Renal pelvis (tissue), 4 donors: ENCODE data around the gene TOP3B. TPM values are rescaled to one million over a fixed set of nuclear protein-coding genes. Genes with fewer than 3 reads are reported as not detected.

ENCODE experiments used
- DNase-seq: peaks from one replicate; pipeline ENCODE4 v3.0.0-alpha.2; 2013
- polyA plus RNA-seq, 3 donors: library from polyadenylated mRNA; unstranded; fragments of 120-200 nt; gene quantifications; one replicate each; pipeline ENCODE4 v1.2.1, GENCODE V29; 2013; ENCODE audit not compliant: insufficient read length in 3 of 3

Gene TOP3B
- polyA plus RNA-seq, 3 donors: 26.8 to 50.3 (median 41.0) TPM

GRCh38 chr22:22014285-22014659 lies 31.7 kb upstream of the TOP3B start:
- DNase-seq: no peak

DNA sequence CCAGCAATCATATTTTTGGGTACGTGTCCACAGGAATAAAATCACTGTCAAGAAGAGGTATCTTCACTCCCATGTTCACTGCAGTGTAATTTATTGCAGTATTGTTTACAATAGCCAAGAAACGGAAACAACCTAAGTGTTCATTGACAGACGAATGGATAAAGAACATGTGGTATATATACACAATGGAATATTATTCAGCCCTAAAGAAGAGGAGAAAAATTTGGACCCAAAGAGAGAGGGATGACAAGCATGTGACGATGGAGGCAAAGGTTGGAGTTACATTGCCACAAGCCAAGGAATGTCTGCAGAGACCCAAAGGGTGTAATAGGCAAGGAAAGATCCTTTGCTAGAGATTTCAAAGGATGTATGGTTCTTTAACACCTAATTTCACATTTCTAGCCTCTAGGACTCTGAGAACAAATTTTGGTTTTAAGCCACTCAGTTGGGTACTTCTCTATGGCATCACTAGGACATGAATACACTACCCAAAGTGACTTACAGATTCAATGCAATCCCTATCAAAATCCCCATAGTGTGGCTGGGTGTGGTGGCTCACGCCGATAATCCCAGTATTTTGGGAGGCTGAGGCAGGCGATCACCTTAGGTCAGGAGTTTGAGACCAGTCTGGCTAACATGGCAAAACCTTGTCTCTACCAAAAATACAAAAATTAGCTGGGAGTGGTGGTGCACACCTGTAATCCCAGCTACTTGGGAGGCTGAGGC lies 31.1 kb upstream of the TOP3B start:
- no peak for DNase-seq

DNA sequence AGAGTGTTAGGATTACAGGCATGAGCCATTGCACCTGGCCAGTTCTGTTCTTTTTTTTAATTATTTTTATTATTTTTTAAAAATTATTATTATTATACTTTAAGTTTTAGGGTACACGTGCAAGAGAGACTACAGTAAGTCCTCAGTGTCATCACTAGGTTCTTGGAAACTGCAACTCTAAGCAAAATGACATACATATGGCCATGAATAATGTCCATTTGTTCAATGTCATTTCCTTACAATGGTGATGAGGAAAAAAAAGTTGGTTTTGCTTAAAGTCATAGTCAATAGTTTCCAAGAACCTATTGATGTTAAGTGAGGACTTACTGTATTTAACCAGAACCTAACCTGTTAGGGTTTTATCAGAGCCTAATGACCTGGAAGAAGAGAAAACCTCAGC lies 29.4 kb upstream of the TOP3B start:
- no peak for DNase-seq

DNA sequence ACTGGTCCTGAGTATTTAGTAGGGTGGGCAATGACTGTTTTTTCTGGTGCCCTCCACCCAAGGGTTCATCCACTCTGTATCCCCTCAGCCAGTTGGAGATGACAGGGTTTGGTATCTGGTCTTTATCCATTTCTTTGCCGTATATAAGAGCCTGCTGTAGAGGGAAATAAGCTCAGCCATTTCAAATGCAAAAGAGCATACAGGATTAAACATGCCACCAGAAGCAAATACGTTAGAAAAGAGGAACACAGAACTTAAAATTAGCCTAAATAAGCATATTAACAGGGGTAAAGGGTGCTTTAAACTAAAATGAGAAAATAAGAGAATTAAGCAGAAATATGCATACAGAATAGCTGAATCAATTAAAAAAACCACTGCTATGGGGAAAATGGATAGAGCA lies 27.8 kb upstream of the TOP3B start:
- DNase-seq: no peak

GRCh38 chr22:22009661-22010060 lies 27.1 kb upstream of the TOP3B start:
- no peak for DNase-seq

DNA sequence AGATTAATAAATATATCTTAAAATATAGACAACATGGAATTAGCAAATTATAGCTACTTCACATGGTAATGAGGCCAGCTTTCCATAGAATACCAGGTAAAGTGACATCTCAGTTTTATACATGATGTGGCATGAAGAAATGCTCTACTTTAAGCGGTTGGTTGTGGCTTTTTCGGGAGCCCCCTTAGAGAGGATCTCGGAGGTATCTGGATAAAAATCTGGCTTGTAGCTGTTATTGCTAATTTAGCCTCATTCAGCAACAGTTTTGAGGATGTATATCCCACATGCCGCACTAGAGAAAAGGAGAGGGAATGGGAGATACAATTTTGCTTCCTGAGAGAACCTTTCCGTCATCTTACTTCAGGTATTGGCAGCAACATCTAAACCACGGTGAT lies 24.0 kb upstream of the TOP3B start:
- no peak for DNase-seq

DNA sequence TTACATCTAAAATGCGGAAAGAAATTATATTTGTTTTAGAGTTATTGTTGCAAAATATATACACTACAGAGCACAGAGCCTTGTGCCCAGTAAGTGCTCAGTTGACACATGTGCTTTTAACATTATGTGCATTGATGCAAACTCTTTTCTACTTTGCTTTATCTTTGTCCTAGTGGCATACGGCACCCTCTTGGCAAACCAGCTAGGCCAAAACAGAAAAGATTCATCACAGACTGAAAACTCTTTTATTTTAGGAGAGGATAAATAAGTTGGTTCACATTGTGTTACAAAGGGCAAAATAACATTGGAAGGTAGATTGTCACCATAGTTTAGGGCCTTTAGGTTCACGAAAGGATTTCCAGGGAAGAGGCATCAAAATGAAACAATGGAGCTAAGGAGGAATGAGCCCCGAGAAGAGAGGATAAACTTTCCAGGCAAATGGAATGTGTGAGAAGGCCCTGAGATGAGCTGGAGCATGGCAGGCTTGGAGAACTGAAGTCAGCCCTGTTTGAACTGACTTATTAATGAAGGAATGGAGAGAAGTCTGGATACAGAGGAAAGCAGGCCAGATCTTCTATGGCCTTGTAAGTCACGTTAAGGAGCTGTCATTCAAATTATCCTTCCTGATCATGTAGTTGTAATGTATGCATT lies 23.5 kb upstream of the TOP3B start:
- DNase-seq: no peak

- no peak for DNase-seq
Observed at GRCh38 chr22:22003233-22003632, 20.6 kb upstream of the TOP3B start.

- DNase-seq: no peak
Observed at GRCh38 chr22:22002526-22003055, 20.0 kb upstream of the TOP3B start.

GRCh38 chr22:22001664-22002525 lies 19.3 kb upstream of the TOP3B start:
- no peak for DNase-seq

DNA sequence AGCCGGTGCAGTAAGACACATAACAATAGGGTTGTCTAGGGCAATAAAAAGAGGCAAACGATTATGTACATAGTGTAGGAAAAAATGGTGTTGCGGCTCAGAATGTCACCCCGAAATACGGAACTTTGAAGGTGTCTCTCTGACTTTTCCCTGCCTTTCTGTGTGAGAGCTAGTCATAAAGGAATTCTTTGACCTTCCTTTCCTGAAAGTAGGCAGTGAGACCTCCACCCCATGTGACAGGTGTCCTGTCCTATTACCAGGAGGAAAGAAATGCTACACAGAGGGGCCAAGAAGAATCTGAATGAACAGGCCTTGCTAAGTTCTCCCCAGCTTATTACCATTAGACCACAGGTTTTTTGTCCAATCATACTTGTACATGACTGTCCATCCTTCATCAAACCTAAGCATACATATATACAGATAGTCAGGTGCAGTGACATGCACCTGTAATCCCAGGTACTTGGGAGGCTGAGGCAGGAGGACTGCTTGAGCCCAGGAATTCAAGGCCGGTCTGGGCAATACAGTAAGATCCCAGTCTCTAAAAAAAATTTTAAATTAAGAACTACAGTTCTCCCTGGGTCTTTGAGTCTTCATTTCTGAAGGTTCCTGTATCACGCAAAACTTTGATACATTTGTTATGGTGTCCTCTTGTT lies 16.1 kb upstream of the TOP3B start:
- DNase-seq: no peak

DNA sequence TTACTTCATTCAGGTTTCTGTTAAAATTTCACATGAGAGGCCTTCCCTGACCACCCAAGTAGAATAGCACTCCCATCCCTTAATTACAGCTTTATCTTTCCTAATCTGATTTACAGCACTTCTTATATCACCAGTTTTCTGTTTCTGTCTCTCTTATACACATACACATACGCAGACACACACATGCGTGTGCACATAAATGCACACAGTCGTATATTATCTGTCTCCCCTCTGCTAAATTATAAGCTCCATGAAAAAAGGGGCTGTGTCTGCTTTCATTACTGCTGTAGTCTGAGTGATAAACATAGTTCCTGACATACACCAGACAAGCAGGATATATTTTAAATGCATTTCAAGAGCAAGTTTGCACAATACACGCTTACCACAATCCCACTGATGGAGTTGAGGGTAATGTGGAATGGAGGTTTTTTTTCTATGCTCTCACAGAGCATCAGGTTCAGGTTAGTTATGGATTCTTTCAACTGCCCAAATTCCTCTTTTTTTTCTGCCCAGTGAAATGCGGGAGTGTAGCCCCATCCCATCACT lies 13.7 kb upstream of the TOP3B start:
- DNase-seq: no peak

DNA sequence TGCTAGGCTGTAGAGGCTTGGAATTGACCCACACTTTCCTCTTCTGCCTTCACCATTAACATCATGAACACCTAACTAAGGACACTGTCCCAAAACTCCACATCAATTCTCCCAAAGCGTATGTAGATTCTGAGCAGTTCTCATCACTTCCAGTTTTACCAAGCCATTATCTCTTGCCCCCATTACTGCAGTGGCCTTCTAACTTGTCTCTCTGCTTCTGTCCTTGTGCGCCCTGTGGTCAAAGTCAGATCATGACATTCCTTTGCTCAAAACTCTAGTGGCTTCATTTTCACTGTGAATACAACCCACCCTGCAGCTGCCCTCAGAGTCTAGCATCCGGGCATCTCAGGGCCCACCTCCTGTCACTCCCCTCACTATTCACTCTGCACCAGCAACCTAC lies 13.1 kb upstream of the TOP3B start:
- DNase-seq: no peak

DNA sequence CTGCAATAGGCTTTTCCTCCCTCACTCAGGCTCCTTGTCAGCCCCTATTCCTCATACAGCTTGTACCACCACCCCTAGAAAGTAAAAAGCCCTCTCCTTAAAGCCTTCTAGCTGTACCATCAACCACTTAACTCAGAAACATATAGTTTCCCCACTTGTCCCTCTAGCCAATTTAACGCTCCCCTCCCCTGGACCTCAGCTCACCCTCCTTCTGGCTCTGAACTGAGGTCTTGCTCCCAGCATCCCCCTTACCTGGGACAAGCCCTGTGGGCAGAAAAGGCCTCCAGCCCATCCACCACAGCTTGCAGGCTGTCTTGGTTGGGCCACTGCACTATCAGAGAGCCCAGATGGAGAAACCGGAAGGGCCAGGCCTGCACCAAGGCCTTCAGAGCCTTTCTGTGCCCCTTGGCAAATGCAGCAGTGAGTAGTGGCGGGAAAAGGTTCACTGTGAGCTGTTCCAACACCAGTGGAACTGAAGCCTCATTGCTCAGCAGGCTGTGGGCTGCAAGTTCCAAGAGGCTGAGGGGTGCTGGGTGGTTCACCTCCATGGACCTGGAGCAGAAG lies 12.4 kb upstream of the TOP3B start:
- DNase-seq: no peak

DNA sequence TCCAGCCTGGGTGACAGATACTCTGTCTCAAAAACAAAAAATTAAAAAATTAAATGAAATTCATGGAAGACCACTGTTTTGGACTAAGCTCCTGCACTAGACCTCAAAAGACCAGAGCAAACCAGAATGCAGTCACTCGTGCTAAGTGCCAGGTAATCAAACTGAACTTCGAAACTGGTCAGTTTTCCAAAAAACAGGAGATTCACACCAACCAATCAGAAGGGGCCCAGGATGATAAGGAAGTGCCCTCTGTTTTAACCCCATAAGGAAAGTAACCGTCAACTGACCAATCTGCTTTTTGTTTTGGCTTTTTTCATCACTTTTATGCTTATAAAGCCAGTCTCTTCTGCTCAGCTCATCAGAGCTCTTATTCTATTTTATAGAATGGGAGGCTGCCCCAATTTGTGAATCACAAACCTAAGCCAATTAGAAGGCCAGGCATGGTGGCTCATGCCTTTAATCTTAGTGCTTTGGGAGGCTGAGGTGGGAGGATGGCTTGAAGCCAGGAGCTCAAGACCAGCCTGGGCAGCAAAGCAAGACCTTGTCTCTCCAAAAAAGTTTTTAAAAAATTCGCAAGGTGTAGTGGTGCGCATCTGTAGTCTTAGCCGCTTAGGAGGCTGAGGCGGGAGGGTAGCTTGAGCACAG lies 10.1 kb upstream of the TOP3B start:
- DNase-seq: no peak

DNA sequence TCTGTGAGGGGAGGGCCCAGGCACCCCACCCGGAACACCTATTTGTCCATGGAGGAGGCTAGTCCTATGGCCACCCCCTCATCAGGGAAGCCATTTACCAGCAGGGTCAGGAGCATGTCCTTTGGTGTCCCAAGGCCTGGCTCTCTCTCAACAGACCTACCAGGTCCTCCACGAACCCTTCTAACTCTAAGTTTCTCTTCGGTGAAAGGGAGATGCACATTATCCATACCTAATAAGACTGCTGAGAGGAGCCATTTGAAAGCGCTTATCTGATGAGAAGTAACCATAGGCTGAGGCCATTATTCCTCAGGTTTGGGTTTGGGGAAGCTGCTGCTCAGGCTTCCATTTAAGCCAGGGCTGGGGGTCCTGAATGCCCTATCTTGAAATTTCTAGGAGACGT lies 9.2 kb upstream of the TOP3B start:
- DNase-seq: no peak

- DNase-seq: no peak
Observed at GRCh38 chr22:21991304-21991596, 8.7 kb upstream of the TOP3B start.

- no peak for DNase-seq
Observed at GRCh38 chr22:21990445-21991303, 8.1 kb upstream of the TOP3B start.

GRCh38 chr22:21989049-21989448 lies 6.5 kb upstream of the TOP3B start:
- no peak for DNase-seq

GRCh38 chr22:21985214-21985613 lies 2.6 kb upstream of the TOP3B start:
- no peak for DNase-seq
